Neural cell (in vitro differentiated cells): ENCODE data around the gene ANKRD36.
"Not testable (repeated sequence)": the region's sequence is repeated elsewhere in the genome, so short reads cannot be mapped to it uniquely, and the experiment has no call there.

Experiments used
- EP300 ChIP-seq: fragments of 450-650 bp; conservative IDR thresholded peaks from 2 replicates; pipeline ENCODE4 v1.6.1; 2014; ENCODE audit warnings: antibody characterized with exemption, mild to moderate bottlenecking, moderate library complexity; ENCODE audit not compliant: poor library complexity, severe bottlenecking
- EZH2 ChIP-seq: fragments of 200-600, 300-800 bp; shearing (Covaris generic), sonication (generic); IDR thresholded peaks from 2 replicates; pipeline ENCODE4 v1.6.1; 2014; ENCODE audit warnings: antibody characterized with exemption, low read length, borderline replicate concordance, mild to moderate bottlenecking; ENCODE audit not compliant: insufficient read depth, poor library complexity, severe bottlenecking
- POLR2AphosphoS5 ChIP-seq: IDR thresholded peaks from 2 replicates; pipeline ENCODE4 v1.6.1; 2012
- RAD21 ChIP-seq: fragments of 450-650 bp; conservative IDR thresholded peaks from 2 replicates; pipeline ENCODE4 v1.6.1; 2014; ENCODE audit warnings: antibody characterized with exemption, mild to moderate bottlenecking, moderate library complexity
- SMC3 ChIP-seq: fragments of 450-650 bp; conservative IDR thresholded peaks from 2 replicates; pipeline ENCODE4 v1.6.1; 2014; ENCODE audit warnings: antibody characterized with exemption, mild to moderate bottlenecking, moderate library complexity; ENCODE audit not compliant: poor library complexity
- TAF1 ChIP-seq: IDR thresholded peaks from 2 replicates; pipeline ENCODE4 v1.6.1; 2012; ENCODE audit warnings: low read depth
- TF ChIP-seq, protein P1 (sequence below): fragments of 450-650 bp; IDR thresholded peaks from 2 replicates; pipeline ENCODE4 v1.5.1; 2014; ENCODE audit warnings: antibody characterized with exemption, mild to moderate bottlenecking, moderate library complexity; ENCODE audit not compliant: poor library complexity, severe bottlenecking
- TF ChIP-seq, protein P2 (sequence below): IDR thresholded peaks from 2 replicates; pipeline ENCODE4 v1.6.1; 2012; ENCODE audit warnings: borderline replicate concordance

DNA sequence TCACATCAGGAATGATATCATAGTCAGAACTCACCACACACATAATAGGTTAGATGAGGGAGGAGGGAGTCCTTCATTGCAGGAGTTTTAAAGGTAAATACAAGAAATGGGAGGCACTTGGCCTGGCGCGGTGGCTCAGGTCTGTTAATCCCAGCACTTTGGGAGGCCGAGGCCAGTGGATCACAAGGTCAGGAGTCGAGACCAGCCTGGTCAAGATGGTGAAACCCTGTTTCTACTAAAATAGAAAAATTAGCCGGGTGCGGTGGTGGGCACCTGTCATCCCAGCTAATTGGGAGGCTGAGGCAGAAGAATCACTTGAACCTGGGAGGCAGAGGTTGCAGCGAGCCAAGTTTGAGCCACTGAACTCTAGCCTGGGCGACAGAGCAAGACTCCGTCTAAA, 1.7 kb upstream of the ANKRD36 start:
- TF ChIP-seq, protein P1, sequence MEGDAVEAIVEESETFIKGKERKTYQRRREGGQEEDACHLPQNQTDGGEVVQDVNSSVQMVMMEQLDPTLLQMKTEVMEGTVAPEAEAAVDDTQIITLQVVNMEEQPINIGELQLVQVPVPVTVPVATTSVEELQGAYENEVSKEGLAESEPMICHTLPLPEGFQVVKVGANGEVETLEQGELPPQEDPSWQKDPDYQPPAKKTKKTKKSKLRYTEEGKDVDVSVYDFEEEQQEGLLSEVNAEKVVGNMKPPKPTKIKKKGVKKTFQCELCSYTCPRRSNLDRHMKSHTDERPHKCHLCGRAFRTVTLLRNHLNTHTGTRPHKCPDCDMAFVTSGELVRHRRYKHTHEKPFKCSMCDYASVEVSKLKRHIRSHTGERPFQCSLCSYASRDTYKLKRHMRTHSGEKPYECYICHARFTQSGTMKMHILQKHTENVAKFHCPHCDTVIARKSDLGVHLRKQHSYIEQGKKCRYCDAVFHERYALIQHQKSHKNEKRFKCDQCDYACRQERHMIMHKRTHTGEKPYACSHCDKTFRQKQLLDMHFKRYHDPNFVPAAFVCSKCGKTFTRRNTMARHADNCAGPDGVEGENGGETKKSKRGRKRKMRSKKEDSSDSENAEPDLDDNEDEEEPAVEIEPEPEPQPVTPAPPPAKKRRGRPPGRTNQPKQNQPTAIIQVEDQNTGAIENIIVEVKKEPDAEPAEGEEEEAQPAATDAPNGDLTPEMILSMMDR: not testable (repeated sequence)
- TF ChIP-seq, protein P2, sequence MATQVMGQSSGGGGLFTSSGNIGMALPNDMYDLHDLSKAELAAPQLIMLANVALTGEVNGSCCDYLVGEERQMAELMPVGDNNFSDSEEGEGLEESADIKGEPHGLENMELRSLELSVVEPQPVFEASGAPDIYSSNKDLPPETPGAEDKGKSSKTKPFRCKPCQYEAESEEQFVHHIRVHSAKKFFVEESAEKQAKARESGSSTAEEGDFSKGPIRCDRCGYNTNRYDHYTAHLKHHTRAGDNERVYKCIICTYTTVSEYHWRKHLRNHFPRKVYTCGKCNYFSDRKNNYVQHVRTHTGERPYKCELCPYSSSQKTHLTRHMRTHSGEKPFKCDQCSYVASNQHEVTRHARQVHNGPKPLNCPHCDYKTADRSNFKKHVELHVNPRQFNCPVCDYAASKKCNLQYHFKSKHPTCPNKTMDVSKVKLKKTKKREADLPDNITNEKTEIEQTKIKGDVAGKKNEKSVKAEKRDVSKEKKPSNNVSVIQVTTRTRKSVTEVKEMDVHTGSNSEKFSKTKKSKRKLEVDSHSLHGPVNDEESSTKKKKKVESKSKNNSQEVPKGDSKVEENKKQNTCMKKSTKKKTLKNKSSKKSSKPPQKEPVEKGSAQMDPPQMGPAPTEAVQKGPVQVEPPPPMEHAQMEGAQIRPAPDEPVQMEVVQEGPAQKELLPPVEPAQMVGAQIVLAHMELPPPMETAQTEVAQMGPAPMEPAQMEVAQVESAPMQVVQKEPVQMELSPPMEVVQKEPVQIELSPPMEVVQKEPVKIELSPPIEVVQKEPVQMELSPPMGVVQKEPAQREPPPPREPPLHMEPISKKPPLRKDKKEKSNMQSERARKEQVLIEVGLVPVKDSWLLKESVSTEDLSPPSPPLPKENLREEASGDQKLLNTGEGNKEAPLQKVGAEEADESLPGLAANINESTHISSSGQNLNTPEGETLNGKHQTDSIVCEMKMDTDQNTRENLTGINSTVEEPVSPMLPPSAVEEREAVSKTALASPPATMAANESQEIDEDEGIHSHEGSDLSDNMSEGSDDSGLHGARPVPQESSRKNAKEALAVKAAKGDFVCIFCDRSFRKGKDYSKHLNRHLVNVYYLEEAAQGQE: not testable (repeated sequence)
- not testable (repeated sequence) for TF ChIP-seq RAD21, POLR2AphosphoS5, EZH2, SMC3, TAF1, EP300
